SK-N-SH treated with all-trans-retinoic acid at 6 μM for 48 hours (cell line): ENCODE results near the gene RMND5B.
"Not testable (repeated sequence)": the region's sequence is repeated elsewhere in the genome, so short reads cannot be mapped to it uniquely, and the experiment has no call there.

Experiments used
- ATAC-seq: fragments of 200-7000 bp; cut with Tn5 transposase; 3 replicates; pipeline ENCODE4 v1.9.1; 2020; ENCODE audit warnings: mild to moderate bottlenecking, moderate library complexity
- BACH2 ChIP-seq: fragments of 250-450 bp; sonication (Bioruptor Pico); IDR thresholded peaks from 2 replicates; pipeline ENCODE4 v1.9.0; 2021; ENCODE audit warnings: mild to moderate bottlenecking, borderline replicate concordance
- ESRRG ChIP-seq: fragments of 250-450 bp; sonication (Bioruptor Pico); IDR thresholded peaks from 2 replicates; pipeline ENCODE4 v1.6.1; 2021; ENCODE audit warnings: mild to moderate bottlenecking
- ISL1 ChIP-seq: fragments of 250-450 bp; sonication (Bioruptor Pico); IDR thresholded peaks from 2 replicates; pipeline ENCODE4 v2.1.2; 2022; ENCODE audit warnings: mild to moderate bottlenecking, moderate library complexity
- OSR1 ChIP-seq: fragments of 250-450 bp; sonication (Bioruptor Pico); IDR thresholded peaks from 2 replicates; pipeline ENCODE4 v1.8.0; 2022; ENCODE audit warnings: moderate library complexity, mild to moderate bottlenecking, inconsistent platforms
- PPARA ChIP-seq: fragments of 250-450 bp; sonication (Bioruptor Pico); IDR thresholded peaks from 2 replicates; pipeline ENCODE4 v1.5.0; 2020; ENCODE audit warnings: mild to moderate bottlenecking, borderline replicate concordance
- TCF4 ChIP-seq: fragments of 250-450 bp; sonication (Bioruptor Pico); IDR thresholded peaks from 2 replicates; pipeline ENCODE4 v1.8.0; 2021; ENCODE audit warnings: mild to moderate bottlenecking, moderate library complexity, borderline replicate concordance
- ZC3H10 ChIP-seq: fragments of 250-450 bp; sonication (Bioruptor Pico); IDR thresholded peaks from 2 replicates; pipeline ENCODE4 v1.5.1; 2021; ENCODE audit warnings: mild to moderate bottlenecking, moderate library complexity
- ZNF8 ChIP-seq: fragments of 450-650 bp; formaldehyde crosslinking; IDR thresholded peaks from 2 replicates; pipeline ENCODE4 v1.5.0; 2020; ENCODE audit warnings: mild to moderate bottlenecking, moderate library complexity
- TF ChIP-seq, protein P1 (sequence below): fragments of 250-450 bp; sonication (Bioruptor Pico); IDR thresholded peaks from 2 replicates; pipeline ENCODE4 v1.5.0; 2020; ENCODE audit warnings: mild to moderate bottlenecking, moderate library complexity
- TF ChIP-seq, protein P2 (sequence below): fragments of 250-450 bp; sonication (Bioruptor Pico); IDR thresholded peaks from 2 replicates; pipeline ENCODE4 v1.8.0; 2021; ENCODE audit warnings: low read depth, mild to moderate bottlenecking, moderate library complexity, borderline replicate concordance

Gene RMND5B

DNA sequence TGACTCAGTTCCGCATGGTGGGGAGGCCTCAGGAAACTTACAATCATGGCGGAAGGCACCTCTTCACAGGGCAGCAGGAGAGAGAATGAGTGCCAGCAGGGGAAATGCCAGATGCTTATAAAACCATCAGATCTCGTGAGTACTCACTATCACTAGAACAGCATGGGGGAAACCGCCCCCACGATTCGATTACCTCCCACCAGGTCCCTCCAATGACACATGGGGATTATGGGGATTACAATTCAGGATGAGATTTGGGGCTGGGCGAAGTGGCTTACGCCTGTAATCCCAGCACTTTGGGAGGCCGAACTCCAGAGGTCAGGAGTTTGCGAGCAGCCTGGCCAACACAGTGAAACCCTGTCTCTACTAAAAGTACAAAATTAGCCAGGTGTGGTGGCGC is 67.3 kb downstream of the RMND5B start:
- not testable (repeated sequence) for ATAC-seq

DNA sequence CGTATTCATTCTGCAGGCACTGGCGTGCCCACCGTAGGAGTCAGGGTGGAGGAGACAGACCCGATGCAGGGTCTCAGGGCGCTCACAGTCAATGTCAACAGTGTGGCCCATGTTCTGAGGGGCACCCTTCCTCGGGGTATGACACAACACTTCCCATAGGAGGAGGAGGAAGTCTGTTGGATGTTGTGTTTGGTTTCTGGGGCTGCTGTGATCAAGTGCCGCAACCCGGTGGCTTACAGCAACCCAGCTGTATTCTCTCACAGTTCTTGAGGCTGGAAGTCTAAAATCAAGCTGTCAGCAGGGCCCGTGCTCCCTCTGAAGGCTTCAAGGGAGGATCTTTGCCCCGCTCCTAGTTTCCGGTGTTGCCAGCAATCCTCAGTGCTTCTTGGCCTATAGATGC is 67.9 kb downstream of the RMND5B start:
- TF ChIP-seq ZNF8, result no peak
- TF ChIP-seq ESRRG (CRISPR knock-in tag), result no peak
- TF ChIP-seq TCF4 (CRISPR knock-in tag), result no peak
- TF ChIP-seq, protein P1, sequence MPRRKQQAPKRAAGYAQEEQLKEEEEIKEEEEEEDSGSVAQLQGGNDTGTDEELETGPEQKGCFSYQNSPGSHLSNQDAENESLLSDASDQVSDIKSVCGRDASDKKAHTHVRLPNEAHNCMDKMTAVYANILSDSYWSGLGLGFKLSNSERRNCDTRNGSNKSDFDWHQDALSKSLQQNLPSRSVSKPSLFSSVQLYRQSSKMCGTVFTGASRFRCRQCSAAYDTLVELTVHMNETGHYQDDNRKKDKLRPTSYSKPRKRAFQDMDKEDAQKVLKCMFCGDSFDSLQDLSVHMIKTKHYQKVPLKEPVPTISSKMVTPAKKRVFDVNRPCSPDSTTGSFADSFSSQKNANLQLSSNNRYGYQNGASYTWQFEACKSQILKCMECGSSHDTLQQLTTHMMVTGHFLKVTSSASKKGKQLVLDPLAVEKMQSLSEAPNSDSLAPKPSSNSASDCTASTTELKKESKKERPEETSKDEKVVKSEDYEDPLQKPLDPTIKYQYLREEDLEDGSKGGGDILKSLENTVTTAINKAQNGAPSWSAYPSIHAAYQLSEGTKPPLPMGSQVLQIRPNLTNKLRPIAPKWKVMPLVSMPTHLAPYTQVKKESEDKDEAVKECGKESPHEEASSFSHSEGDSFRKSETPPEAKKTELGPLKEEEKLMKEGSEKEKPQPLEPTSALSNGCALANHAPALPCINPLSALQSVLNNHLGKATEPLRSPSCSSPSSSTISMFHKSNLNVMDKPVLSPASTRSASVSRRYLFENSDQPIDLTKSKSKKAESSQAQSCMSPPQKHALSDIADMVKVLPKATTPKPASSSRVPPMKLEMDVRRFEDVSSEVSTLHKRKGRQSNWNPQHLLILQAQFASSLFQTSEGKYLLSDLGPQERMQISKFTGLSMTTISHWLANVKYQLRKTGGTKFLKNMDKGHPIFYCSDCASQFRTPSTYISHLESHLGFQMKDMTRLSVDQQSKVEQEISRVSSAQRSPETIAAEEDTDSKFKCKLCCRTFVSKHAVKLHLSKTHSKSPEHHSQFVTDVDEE (CRISPR knock-in tag), result no peak
- TF ChIP-seq BACH2 (CRISPR knock-in tag), result no peak
- no peak for ATAC-seq

DNA sequence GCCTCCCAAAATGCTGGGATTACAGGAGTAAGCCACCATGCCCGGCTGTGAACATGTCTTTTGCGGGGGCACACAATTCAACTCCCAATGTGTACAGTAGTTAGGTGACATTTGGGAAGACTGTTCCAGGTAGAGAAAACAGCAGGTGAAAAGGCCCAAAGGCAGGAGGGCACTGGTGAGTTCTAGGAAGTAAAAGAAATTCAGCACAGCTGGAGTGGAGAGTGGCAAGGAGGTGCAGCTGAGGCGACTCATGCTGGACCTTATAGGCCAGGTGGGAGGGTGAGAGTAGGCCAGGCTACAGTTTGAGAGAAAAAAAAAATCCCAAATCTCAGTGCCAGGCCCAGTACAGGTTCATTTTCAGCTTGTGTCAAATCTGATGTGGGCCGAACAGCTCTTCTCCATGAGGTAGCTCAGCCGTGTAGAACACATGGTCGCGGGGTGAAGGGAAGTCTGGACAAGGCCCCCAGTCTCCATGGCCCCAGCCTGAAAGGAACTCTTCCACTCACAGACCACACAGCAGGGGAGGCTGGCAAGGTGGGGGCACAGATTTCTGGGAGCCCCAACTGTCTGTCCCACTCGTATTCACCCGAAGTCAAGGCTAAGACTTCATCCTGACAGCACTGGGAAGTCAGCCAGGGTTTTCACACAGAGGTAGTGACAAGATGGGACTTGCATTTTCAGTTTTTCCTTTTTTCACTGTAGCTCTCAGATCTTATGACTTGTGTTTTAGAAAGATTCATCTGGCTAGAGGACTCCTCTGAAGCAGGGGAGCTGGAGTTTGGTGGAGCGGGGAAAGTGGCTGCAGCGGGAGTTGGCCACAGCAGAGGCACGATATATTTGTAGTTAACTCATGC is 69.0 kb downstream of the RMND5B start:
- ATAC-seq, result no peak
- TF ChIP-seq ZC3H10 (CRISPR knock-in tag) (no peak), OSR1 (CRISPR knock-in tag) (no peak), ISL1 (CRISPR knock-in tag) (no peak), PPARA (CRISPR knock-in tag) (no peak)
- TF ChIP-seq, protein P2, sequence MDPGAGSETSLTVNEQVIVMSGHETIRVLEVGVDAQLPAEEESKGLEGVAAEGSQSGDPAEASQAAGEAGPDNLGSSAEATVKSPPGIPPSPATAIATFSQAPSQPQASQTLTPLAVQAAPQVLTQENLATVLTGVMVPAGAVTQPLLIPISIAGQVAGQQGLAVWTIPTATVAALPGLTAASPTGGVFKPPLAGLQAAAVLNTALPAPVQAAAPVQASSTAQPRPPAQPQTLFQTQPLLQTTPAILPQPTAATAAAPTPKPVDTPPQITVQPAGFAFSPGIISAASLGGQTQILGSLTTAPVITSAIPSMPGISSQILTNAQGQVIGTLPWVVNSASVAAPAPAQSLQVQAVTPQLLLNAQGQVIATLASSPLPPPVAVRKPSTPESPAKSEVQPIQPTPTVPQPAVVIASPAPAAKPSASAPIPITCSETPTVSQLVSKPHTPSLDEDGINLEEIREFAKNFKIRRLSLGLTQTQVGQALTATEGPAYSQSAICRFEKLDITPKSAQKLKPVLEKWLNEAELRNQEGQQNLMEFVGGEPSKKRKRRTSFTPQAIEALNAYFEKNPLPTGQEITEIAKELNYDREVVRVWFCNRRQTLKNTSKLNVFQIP (CRISPR knock-in tag), result no peak
